SK-N-SH treated with all-trans-retinoic acid at 6 μM for 48 hours (cell line): ENCODE results near the gene MCM9.

Experiments
- ATAC-seq: fragments of 200-7000 bp; cut with Tn5 transposase; 3 replicates; pipeline ENCODE4 v1.9.1; 2020; ENCODE audit warnings: mild to moderate bottlenecking, moderate library complexity
- ARNTL ChIP-seq: fragments of 450-650 bp; formaldehyde crosslinking; IDR thresholded peaks from 2 replicates; pipeline ENCODE4 v1.5.0; 2020; ENCODE audit warnings: low read depth, mild to moderate bottlenecking, moderate library complexity, borderline replicate concordance
- BACH2 ChIP-seq: fragments of 250-450 bp; sonication (Bioruptor Pico); IDR thresholded peaks from 2 replicates; pipeline ENCODE4 v1.9.0; 2021; ENCODE audit warnings: mild to moderate bottlenecking, borderline replicate concordance
- CSDC2 ChIP-seq: fragments of 250-450 bp; sonication (Bioruptor Pico); IDR thresholded peaks from 2 replicates; pipeline ENCODE4 v1.5.0; 2020; ENCODE audit warnings: mild to moderate bottlenecking, moderate library complexity
- ESRRG ChIP-seq: fragments of 250-450 bp; sonication (Bioruptor Pico); IDR thresholded peaks from 2 replicates; pipeline ENCODE4 v1.6.1; 2021; ENCODE audit warnings: mild to moderate bottlenecking
- GLIS3 ChIP-seq: fragments of 250-450 bp; sonication (Bioruptor Pico); IDR thresholded peaks from 2 replicates; pipeline ENCODE4 v1.5.0; 2020; ENCODE audit warnings: mild to moderate bottlenecking, moderate library complexity
- OSR1 ChIP-seq: fragments of 250-450 bp; sonication (Bioruptor Pico); IDR thresholded peaks from 2 replicates; pipeline ENCODE4 v1.8.0; 2022; ENCODE audit warnings: moderate library complexity, mild to moderate bottlenecking, inconsistent platforms
- PPARA ChIP-seq: fragments of 250-450 bp; sonication (Bioruptor Pico); IDR thresholded peaks from 2 replicates; pipeline ENCODE4 v1.5.0; 2020; ENCODE audit warnings: mild to moderate bottlenecking, borderline replicate concordance
- RARB ChIP-seq: fragments of 250-450 bp; sonication (Bioruptor Pico); IDR thresholded peaks from 2 replicates; pipeline ENCODE4 v1.8.0; 2021; ENCODE audit warnings: mild to moderate bottlenecking, moderate library complexity
- SNAI2 ChIP-seq: fragments of 250-450 bp; sonication (Bioruptor Pico); IDR thresholded peaks from 2 replicates; pipeline ENCODE4 v1.5.0; 2020; ENCODE audit warnings: mild to moderate bottlenecking, moderate library complexity
- TCF4 ChIP-seq: fragments of 250-450 bp; sonication (Bioruptor Pico); IDR thresholded peaks from 2 replicates; pipeline ENCODE4 v1.8.0; 2021; ENCODE audit warnings: mild to moderate bottlenecking, moderate library complexity, borderline replicate concordance
- TOX ChIP-seq: fragments of 250-450 bp; sonication (Bioruptor Pico); IDR thresholded peaks from 2 replicates; pipeline ENCODE4 v1.8.0; 2021; ENCODE audit warnings: mild to moderate bottlenecking, moderate library complexity, borderline replicate concordance
- ZFP3 ChIP-seq: fragments of 250-450 bp; sonication (Bioruptor Pico); IDR thresholded peaks from 2 replicates; pipeline ENCODE4 v1.5.0; 2020; ENCODE audit warnings: mild to moderate bottlenecking, moderate library complexity
- ZNF565 ChIP-seq: fragments of 450-650 bp; formaldehyde crosslinking; conservative IDR thresholded peaks from 2 replicates; pipeline ENCODE4 v1.5.0; 2020; ENCODE audit warnings: low read depth, mild to moderate bottlenecking, moderate library complexity
- ZNF70 ChIP-seq: fragments of 450-650 bp; formaldehyde crosslinking; IDR thresholded peaks from 2 replicates; pipeline ENCODE4 v1.5.0; 2020; ENCODE audit warnings: mild to moderate bottlenecking, moderate library complexity
- TF ChIP-seq, protein P1 (sequence below): fragments of 250-450 bp; sonication (Bioruptor Pico); IDR thresholded peaks from 2 replicates; pipeline ENCODE4 v1.5.1; 2021; ENCODE audit warnings: mild to moderate bottlenecking, moderate library complexity
- TF ChIP-seq, protein P2 (sequence below): fragments of 250-450 bp; sonication (Bioruptor Pico); IDR thresholded peaks from 2 replicates; pipeline ENCODE4 v1.8.0; 2020; ENCODE audit warnings: mild to moderate bottlenecking, moderate library complexity, borderline replicate concordance
- TF ChIP-seq, protein P3 (sequence below): fragments of 250-450 bp; sonication (Bioruptor Pico); IDR thresholded peaks from 2 replicates; pipeline ENCODE4 v1.8.0; 2021; ENCODE audit warnings: low read depth, mild to moderate bottlenecking, moderate library complexity, borderline replicate concordance
- TF ChIP-seq, protein P4 (sequence below): fragments of 250-450 bp; sonication (Bioruptor Pico); IDR thresholded peaks from 2 replicates; pipeline ENCODE4 v1.5.1; 2020; ENCODE audit warnings: low read depth, mild to moderate bottlenecking, moderate library complexity
- TF ChIP-seq, protein P5 (sequence below): fragments of 250-450 bp; sonication (Bioruptor Pico); IDR thresholded peaks from 2 replicates; pipeline ENCODE4 v1.5.0; 2020; ENCODE audit warnings: mild to moderate bottlenecking, moderate library complexity

The MCM9 gene

DNA sequence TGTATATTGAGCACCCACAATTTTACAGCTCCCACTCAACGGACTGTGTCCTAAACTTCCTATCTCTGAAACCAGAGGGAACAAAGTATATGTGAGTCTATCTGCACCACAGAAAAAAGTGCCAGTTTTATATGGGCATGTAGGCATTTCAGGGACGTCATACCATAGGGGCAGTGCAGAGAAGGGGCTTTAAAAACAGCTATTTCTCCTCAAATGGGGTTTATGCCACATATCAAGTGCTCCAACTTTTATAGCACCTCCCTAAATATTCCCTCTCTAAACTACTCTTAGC is 69.9 kb downstream of the MCM9 start:
- no peak for ATAC-seq
- TF ChIP-seq ZFP3 (no peak), ZNF70 (CRISPR knock-in tag) (no peak), TCF4 (CRISPR knock-in tag) (no peak), PPARA (CRISPR knock-in tag) (no peak), SNAI2 (CRISPR knock-in tag) (no peak), ESRRG (CRISPR knock-in tag) (no peak), OSR1 (CRISPR knock-in tag) (no peak), CSDC2 (CRISPR knock-in tag) (no peak), ZNF565 (CRISPR knock-in tag) (no peak), GLIS3 (CRISPR knock-in tag) (no peak), BACH2 (CRISPR knock-in tag) (no peak), RARB (CRISPR knock-in tag) (no peak), ARNTL (CRISPR knock-in tag) (no peak)
- TF ChIP-seq, protein P1, sequence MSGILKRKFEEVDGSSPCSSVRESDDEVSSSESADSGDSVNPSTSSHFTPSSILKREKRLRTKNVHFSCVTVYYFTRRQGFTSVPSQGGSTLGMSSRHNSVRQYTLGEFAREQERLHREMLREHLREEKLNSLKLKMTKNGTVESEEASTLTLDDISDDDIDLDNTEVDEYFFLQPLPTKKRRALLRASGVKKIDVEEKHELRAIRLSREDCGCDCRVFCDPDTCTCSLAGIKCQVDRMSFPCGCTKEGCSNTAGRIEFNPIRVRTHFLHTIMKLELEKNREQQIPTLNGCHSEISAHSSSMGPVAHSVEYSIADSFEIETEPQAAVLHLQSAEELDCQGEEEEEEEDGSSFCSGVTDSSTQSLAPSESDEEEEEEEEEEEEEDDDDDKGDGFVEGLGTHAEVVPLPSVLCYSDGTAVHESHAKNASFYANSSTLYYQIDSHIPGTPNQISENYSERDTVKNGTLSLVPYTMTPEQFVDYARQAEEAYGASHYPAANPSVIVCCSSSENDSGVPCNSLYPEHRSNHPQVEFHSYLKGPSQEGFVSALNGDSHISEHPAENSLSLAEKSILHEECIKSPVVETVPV (CRISPR knock-in tag): no peak
- TF ChIP-seq, protein P2, sequence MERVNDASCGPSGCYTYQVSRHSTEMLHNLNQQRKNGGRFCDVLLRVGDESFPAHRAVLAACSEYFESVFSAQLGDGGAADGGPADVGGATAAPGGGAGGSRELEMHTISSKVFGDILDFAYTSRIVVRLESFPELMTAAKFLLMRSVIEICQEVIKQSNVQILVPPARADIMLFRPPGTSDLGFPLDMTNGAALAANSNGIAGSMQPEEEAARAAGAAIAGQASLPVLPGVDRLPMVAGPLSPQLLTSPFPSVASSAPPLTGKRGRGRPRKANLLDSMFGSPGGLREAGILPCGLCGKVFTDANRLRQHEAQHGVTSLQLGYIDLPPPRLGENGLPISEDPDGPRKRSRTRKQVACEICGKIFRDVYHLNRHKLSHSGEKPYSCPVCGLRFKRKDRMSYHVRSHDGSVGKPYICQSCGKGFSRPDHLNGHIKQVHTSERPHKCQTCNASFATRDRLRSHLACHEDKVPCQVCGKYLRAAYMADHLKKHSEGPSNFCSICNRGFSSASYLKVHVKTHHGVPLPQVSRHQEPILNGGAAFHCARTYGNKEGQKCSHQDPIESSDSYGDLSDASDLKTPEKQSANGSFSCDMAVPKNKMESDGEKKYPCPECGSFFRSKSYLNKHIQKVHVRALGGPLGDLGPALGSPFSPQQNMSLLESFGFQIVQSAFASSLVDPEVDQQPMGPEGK: no peak
- TF ChIP-seq, protein P3, sequence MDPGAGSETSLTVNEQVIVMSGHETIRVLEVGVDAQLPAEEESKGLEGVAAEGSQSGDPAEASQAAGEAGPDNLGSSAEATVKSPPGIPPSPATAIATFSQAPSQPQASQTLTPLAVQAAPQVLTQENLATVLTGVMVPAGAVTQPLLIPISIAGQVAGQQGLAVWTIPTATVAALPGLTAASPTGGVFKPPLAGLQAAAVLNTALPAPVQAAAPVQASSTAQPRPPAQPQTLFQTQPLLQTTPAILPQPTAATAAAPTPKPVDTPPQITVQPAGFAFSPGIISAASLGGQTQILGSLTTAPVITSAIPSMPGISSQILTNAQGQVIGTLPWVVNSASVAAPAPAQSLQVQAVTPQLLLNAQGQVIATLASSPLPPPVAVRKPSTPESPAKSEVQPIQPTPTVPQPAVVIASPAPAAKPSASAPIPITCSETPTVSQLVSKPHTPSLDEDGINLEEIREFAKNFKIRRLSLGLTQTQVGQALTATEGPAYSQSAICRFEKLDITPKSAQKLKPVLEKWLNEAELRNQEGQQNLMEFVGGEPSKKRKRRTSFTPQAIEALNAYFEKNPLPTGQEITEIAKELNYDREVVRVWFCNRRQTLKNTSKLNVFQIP (CRISPR knock-in tag): no peak
- TF ChIP-seq, protein P4, sequence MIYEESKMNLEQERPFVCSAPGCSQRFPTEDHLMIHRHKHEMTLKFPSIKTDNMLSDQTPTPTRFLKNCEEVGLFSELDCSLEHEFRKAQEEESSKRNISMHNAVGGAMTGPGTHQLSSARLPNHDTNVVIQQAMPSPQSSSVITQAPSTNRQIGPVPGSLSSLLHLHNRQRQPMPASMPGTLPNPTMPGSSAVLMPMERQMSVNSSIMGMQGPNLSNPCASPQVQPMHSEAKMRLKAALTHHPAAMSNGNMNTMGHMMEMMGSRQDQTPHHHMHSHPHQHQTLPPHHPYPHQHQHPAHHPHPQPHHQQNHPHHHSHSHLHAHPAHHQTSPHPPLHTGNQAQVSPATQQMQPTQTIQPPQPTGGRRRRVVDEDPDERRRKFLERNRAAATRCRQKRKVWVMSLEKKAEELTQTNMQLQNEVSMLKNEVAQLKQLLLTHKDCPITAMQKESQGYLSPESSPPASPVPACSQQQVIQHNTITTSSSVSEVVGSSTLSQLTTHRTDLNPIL (CRISPR knock-in tag): no peak
- TF ChIP-seq, protein P5, sequence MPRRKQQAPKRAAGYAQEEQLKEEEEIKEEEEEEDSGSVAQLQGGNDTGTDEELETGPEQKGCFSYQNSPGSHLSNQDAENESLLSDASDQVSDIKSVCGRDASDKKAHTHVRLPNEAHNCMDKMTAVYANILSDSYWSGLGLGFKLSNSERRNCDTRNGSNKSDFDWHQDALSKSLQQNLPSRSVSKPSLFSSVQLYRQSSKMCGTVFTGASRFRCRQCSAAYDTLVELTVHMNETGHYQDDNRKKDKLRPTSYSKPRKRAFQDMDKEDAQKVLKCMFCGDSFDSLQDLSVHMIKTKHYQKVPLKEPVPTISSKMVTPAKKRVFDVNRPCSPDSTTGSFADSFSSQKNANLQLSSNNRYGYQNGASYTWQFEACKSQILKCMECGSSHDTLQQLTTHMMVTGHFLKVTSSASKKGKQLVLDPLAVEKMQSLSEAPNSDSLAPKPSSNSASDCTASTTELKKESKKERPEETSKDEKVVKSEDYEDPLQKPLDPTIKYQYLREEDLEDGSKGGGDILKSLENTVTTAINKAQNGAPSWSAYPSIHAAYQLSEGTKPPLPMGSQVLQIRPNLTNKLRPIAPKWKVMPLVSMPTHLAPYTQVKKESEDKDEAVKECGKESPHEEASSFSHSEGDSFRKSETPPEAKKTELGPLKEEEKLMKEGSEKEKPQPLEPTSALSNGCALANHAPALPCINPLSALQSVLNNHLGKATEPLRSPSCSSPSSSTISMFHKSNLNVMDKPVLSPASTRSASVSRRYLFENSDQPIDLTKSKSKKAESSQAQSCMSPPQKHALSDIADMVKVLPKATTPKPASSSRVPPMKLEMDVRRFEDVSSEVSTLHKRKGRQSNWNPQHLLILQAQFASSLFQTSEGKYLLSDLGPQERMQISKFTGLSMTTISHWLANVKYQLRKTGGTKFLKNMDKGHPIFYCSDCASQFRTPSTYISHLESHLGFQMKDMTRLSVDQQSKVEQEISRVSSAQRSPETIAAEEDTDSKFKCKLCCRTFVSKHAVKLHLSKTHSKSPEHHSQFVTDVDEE (CRISPR knock-in tag): no peak
- TF ChIP-seq, all 23 proteins: peak for 0

DNA sequence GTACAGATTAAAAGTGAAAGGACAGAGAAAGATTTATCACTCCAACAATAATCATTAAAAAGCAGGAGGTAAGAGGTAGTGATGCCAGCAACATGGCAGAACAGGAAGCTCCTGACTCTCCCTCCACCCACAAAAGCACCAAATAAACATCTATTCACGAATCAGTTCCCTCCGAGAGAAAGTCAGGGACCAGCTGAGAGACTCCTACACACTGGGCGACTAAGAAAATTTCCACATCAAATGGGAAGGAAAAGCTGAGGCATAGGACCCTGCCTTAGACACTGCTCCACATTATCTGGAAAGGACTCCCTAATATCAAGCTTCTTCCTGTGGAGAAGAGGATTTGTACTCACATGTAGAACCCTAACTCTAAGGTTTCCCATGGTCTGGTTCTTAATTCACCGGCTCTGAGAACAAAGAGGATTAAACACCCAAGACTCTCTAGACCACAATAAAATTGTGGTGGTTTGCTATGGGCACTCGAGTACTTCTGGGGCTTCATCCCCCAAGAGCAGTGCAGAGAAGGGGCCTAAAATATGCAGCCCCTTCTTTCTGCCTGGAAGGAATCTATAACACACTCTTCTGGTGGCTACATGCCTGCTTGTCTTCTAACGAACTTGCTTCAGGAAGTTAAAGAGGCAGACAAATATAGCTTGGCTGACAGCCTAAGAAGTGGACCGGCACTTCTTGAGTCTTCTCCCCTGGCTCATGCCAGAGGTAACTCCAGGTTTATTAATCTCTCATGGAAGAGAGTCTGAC is 70.4 kb downstream of the MCM9 start:
- no peak for ATAC-seq
- TF ChIP-seq, protein P4 (CRISPR knock-in tag): no peak
- TF ChIP-seq, protein P5 (CRISPR knock-in tag): no peak
- TF ChIP-seq CSDC2 (CRISPR knock-in tag): no peak
- no peak for TF ChIP-seq ZNF565 (CRISPR knock-in tag)
- TF ChIP-seq BACH2 (CRISPR knock-in tag): no peak
- TF ChIP-seq ARNTL (CRISPR knock-in tag): no peak
- TF ChIP-seq TOX: no peak
